Activated CD8-positive, alpha-beta T cell treated with anti-CD3 and anti-CD28 coated beads for 36 hours (primary cell): ENCODE results near the gene SCLY. TPM values are rescaled to one million over a fixed set of nuclear protein-coding genes. Genes with fewer than 3 reads are reported as not detected.

Experiments used
- ATAC-seq: fragments of 200-7000 bp; cut with Tn5 transposase; one replicate; pipeline ENCODE4 v1.10.0; 2021; ENCODE audit warnings: mild to moderate bottlenecking, moderate library complexity
- CTCF ChIA-PET: fragments of 350-600 bp; sonication (Branson Sonifier 250); formaldehyde crosslinking; loops from one replicate; lab custom pipeline; 2021; ENCODE audit warnings: antibody characterized with exemption; lab: Charles Lee
- POLR2A ChIA-PET: fragments of 350-600 bp; sonication (Branson Sonifier 250); formaldehyde crosslinking; loops from one replicate; lab custom pipeline; 2021; ENCODE audit warnings: antibody characterized with exemption; lab: Charles Lee
- DNase-seq: peaks from one replicate; pipeline ENCODE4 v3.0.0-alpha.2; 2020
- H3K27ac Mint-ChIP-seq: one replicate; pipeline ENCODE4 v1.8.0; 2021; ENCODE audit warnings: mild to moderate bottlenecking, mixed read lengths
- H3K27me3 Mint-ChIP-seq: one replicate; pipeline ENCODE4 v1.8.0; 2021; ENCODE audit warnings: mixed read lengths
- H3K36me3 Mint-ChIP-seq: one replicate; pipeline ENCODE4 v1.8.0; 2021; ENCODE audit warnings: low read depth, mixed read lengths
- H3K4me1 Mint-ChIP-seq: one replicate; pipeline ENCODE4 v1.8.0; 2021; ENCODE audit warnings: low read depth, mixed read lengths
- H3K4me3 Mint-ChIP-seq: one replicate; pipeline ENCODE4 v1.8.0; 2021; ENCODE audit warnings: mild to moderate bottlenecking, moderate library complexity, mixed read lengths
- H3K9me3 Mint-ChIP-seq: one replicate; pipeline ENCODE4 v1.8.0; 2021; ENCODE audit warnings: mixed read lengths
- CTCF ChIP-seq: fragments of 200-600 bp; IDR thresholded peaks from one replicate; pipeline ENCODE4 v1.8.0; 2022; ENCODE audit warnings: antibody characterized with exemption, mild to moderate bottlenecking
- intact Hi-C: fragments of 100-400 bp; cut with micrococcal nuclease; formaldehyde crosslinking; loops from one replicate; pipeline ENCODE4 v1.10.0; 2022
- total RNA-seq, 2 experiments: library from RNA; stranded (reverse); gene quantifications; one replicate each; pipeline ENCODE4 v1.2.3, GENCODE V29; 2021

Gene SCLY
- total RNA-seq, 2 experiments from 2014 or later: 77.9 to 93.2 TPM

- H3K4me1 Mint-ChIP-seq: peaks cover 11% of the 10 kb centered on the region
- no peaks in the 10 kb centered on the region for H3K36me3 Mint-ChIP-seq
- H3K27ac Mint-ChIP-seq: no peak overlapping the region
- H3K4me3 Mint-ChIP-seq: no peak overlapping the region
- POLR2A ChIA-PET: no interaction called here
- CTCF ChIA-PET: interaction anchor here (1.0 to 1.7 kb wide), 6 partner anchors 13 to 213 kb away, joined by 3 to 6 read pairs (median 4); no protein-coding TSS in a partner anchor
- ATAC-seq (no peak), DNase-seq (no peak)
- H3K27me3 Mint-ChIP-seq: no peaks in the 10 kb centered on the region
- intact Hi-C loops: no loop called here
- H3K9me3 Mint-ChIP-seq: no peaks in the 10 kb centered on the region
- TF ChIP-seq CTCF: no peak
Measured at GRCh38 chr2:238140040-238140439, 79.2 kb downstream of the SCLY start.

GRCh38 chr2:238140721-238141540 is 80.1 kb downstream of the SCLY start:
- peaks cover 11% of the 10 kb centered on the region for H3K4me1 Mint-ChIP-seq
- POLR2A ChIA-PET: interaction anchor here (0.6 kb wide), 1 partner anchor 55 kb away, joined by 3 read pairs; no protein-coding TSS in a partner anchor
- no peak for TF ChIP-seq CTCF
- intact Hi-C loops: no loop called here
- no peaks in the 10 kb centered on the region for H3K36me3 Mint-ChIP-seq
- no peak overlapping the region for H3K4me3 Mint-ChIP-seq
- H3K27me3 Mint-ChIP-seq: no peaks in the 10 kb centered on the region
- DNase-seq (no peak), ATAC-seq (no peak)
- no peaks in the 10 kb centered on the region for H3K9me3 Mint-ChIP-seq
- CTCF ChIA-PET: interaction anchor here (1.0 to 1.5 kb wide), 5 partner anchors 8 to 283 kb away, joined by 3 to 4 read pairs (median 3); no protein-coding TSS in a partner anchor
- no peak overlapping the region for H3K27ac Mint-ChIP-seq

- no peak for TF ChIP-seq CTCF
- ChIA-PET POLR2A (interaction anchor here (0.6 kb wide), 1 partner anchor 54 kb away, joined by 3 read pairs; no protein-coding TSS in a partner anchor), CTCF (interaction anchor here (1.0 to 1.5 kb wide), 2 partner anchors 8 to 284 kb away, joined by 3 read pairs; no protein-coding TSS in a partner anchor)
- H3K4me1 Mint-ChIP-seq: peaks cover 11% of the 10 kb centered on the region
- H3K36me3 Mint-ChIP-seq: no peaks in the 10 kb centered on the region
- ATAC-seq (no peak), DNase-seq (no peak)
- H3K4me3 Mint-ChIP-seq: no peak overlapping the region
- intact Hi-C loops: no loop called here
- no peak overlapping the region for H3K27ac Mint-ChIP-seq
- no peaks in the 10 kb centered on the region for H3K27me3 Mint-ChIP-seq
- H3K9me3 Mint-ChIP-seq: no peaks in the 10 kb centered on the region
Measured at GRCh38 chr2:238141541-238142318, 80.9 kb downstream of the SCLY start.

- ATAC-seq (no peak), DNase-seq (no peak)
- intact Hi-C loops: no loop called here
- no peaks in the 10 kb centered on the region for H3K36me3 Mint-ChIP-seq
- CTCF ChIA-PET: interaction anchor here (1.0 to 1.5 kb wide), 2 partner anchors 9 to 285 kb away, joined by 3 read pairs; no protein-coding TSS in a partner anchor
- no peaks in the 10 kb centered on the region for H3K27me3 Mint-ChIP-seq
- POLR2A ChIA-PET: no interaction called here
- H3K9me3 Mint-ChIP-seq: no peaks in the 10 kb centered on the region
- no peak overlapping the region for H3K27ac Mint-ChIP-seq
- H3K4me3 Mint-ChIP-seq: no peak overlapping the region
- no peak for TF ChIP-seq CTCF
- peaks cover 11% of the 10 kb centered on the region for H3K4me1 Mint-ChIP-seq
Measured at GRCh38 chr2:238142382-238143205, 81.8 kb downstream of the SCLY start.
